Measurements from ENCODE around the gene NSD2. TPM values are rescaled to one million over a fixed set of nuclear protein-coding genes. Genes with fewer than 3 reads are reported as not detected.
"Not testable (repeated sequence)": the region's sequence is repeated elsewhere in the genome, so short reads cannot be mapped to it uniquely, and the experiment has no call there.

Gene NSD2
- 45.9 TPM for total RNA-seq

DNA sequence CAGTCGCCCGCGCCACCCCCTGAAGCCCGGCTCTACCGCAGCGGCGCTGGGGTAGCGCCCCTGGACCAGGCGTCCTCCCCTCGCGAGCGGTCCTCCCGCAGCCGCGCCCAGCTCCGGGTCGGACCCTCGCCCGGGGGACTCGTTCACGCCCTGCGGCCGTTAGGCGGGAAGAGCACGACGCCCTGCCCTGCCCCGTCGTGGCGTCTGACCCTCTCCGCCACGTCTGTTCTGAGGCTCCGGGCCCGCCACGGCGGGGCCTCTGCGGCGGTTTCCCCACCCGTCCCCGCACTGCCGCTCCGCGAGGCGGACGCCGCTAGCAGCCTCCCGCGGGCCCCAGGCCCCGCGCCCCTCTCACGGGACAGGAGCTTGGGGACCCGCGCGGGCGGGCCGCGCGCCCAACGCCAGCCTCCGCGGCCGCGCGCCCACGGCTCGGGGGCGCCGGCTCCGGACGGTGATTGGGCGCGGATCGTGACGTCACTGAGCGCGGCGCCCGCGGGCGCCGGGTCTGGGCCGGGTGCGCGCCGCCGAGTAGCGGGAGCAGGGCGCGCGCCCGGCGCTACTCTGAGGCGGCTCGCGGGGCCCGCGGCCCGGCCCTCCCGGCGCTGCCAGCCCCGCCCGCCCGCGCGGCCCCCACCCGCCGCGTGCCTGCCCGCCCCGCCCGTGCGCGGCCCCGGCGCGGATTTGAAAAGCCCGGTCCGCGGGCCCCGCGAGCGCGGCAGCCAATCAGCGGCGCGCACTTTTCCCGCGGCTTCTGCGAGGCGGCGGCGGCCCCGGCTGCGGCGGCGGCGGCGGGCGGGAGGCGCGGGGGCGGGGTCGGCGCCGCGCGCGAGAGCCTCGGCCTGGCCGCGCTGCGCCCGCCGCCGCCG lies at the start of gene NSD2:
Gene NSD2, plus strand, starts transcription at position 816 of the 866 bp plus-strand sequence. CDS start 29,262 bp downstream, outside the sequence.
- peak; percentile 91 for DNase-seq (ENCODE audit: low spot score)

- no peak for DNase-seq (ENCODE audit: low spot score)
Observed at GRCh38 chr4:1821679-1822567, 49.3 kb upstream of the NSD2 start.

- DNase-seq (ENCODE audit: low spot score): no peak
Observed at GRCh38 chr4:1822568-1823544, 48.3 kb upstream of the NSD2 start.

GRCh38 chr4:1823545-1823932 lies 47.7 kb upstream of the NSD2 start:
- DNase-seq (ENCODE audit: low spot score): no peak

- DNase-seq (ENCODE audit: low spot score): no peak
Observed at GRCh38 chr4:1824746-1825145, 46.4 kb upstream of the NSD2 start.

- DNase-seq (ENCODE audit: low spot score): no peak
Observed at GRCh38 chr4:1825326-1825725, 45.9 kb upstream of the NSD2 start.

- DNase-seq (ENCODE audit: low spot score): no peak
Observed at GRCh38 chr4:1826531-1827350, 44.5 kb upstream of the NSD2 start.

GRCh38 chr4:1830234-1830633 lies 41.0 kb upstream of the NSD2 start:
- no peak for DNase-seq (ENCODE audit: low spot score)

DNA sequence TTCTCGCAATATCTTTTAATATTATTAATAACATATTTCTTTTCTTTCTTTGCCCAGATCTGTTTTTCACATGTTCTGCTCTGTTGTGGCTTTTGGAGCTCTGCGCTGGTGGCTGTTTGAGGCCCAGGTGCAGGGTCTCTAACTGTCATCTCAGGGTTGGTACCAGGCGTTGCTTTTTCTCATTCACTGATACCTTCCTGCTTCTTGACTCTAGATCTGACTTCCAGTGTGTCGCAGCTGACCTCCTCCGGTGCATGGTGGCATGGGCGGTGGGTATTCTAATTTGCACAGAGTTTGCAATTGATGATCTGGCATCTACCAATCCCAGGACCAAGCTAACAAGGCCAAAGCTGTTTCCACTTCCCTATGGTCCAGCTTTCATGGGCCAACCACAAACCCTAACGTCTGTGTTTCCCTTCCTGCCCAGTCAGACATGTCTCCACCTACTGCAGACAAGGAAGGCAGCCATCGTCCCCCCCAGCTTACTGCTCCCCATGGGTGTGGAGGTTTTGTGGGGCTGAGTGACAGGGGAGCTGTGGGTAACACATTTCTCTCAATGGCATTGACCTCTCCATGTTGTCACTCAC lies 40.5 kb upstream of the NSD2 start:
- DNase-seq (ENCODE audit: low spot score): no peak

DNA sequence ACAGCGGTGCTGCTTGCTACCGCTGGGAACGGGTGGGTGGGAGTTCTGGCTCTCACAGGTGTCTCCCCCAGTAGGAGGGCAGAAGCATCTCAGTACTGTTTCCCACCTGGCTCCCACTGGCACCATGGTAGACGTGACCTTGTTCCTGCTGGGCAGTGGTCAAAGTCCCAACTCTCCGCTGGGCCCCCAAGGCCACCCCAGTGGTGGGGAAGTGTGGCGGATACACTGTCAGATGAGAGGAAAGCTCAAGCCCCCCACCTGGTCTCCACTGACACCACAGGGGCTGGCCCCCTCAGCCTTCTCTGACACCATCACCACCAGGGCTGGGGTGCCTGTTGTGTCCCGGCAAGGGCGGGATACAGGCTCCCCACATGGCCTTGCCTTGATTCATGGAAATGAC lies 39.9 kb upstream of the NSD2 start:
- DNase-seq (ENCODE audit: low spot score): no peak

DNA sequence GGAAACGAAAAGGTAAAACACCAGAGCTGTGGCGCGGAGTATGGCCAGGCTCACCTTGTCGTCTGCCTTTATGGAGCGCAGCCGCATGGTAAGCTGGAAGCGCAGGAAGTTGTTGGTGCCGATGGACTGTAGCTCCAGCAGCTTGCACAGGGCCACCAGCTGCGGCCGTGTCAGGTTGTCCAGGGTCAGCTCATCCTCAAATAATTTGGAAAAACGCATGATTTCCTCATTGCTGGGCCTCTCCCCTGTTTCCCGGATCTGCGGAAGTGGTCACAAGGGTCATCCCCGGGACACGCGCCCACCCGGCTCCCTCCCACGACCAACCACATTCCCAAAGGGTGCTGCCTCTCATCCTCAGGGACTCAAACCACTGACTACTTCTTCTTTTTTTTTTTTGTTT lies 38.5 kb upstream of the NSD2 start:
- DNase-seq (ENCODE audit: low spot score): no peak

DNA sequence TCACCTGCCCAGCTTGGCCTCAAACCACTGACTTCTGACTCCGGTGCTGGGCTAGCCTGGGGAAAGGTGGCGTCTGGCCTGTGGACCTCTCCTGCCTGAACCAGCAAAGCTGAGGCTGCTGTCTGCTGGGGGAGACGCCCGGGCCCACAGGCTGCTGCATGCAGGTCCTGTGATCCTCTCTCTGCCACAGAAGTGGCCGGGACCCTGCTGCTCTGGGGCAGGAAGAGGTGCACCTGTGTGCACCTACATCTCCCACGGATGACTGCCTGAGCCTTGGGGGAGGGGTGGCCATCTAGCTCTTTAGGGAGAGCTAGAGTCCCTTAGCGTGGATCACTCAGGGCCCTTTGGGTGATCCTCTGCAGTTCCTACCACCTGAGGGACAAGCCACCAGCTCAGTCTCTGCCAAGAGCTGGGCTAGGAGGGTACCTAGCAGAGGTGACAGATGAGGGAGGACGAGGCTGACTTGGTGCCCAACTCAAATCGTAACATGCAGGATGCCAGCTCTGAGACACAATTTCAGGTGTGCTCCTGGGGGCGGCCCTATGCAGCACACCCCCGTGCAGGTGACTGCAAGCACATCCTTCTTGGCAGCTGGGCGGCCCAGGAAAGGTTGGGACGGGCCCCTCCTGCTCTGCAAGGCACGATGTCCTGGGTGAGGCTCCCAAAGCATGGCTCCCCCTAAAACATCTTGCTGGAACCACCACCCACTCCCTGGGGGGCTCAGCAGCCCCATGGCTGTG lies 37.7 kb upstream of the NSD2 start:
- no peak for DNase-seq (ENCODE audit: low spot score)

- DNase-seq (ENCODE audit: low spot score): no peak
Observed at GRCh38 chr4:1834047-1834775, 37.0 kb upstream of the NSD2 start.

DNA sequence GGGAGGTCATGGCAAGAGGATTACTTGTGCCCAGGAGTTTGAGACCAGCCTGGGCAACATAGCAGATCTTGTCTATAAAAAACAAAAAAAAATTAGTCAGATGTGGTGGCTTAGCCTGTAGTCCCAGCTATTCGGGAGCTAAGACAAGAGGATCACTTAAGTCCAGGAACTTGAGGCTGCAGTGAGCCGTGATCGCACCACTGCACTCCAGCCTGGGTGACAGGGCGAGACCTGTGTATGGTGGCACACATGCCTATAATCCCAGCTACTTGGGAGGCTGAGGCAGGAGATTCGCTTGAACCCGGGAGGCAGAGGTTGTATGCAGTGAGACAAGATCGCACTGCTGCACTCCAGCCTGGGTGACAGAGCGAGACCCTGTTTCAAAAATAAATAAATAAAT lies 35.4 kb upstream of the NSD2 start:
- DNase-seq (ENCODE audit: low spot score): not testable (repeated sequence)

GRCh38 chr4:1836650-1837049 lies 34.5 kb upstream of the NSD2 start:
- DNase-seq (ENCODE audit: low spot score): no peak

- no peak for DNase-seq (ENCODE audit: low spot score)
Observed at GRCh38 chr4:1837069-1837468, 34.1 kb upstream of the NSD2 start.

DNA sequence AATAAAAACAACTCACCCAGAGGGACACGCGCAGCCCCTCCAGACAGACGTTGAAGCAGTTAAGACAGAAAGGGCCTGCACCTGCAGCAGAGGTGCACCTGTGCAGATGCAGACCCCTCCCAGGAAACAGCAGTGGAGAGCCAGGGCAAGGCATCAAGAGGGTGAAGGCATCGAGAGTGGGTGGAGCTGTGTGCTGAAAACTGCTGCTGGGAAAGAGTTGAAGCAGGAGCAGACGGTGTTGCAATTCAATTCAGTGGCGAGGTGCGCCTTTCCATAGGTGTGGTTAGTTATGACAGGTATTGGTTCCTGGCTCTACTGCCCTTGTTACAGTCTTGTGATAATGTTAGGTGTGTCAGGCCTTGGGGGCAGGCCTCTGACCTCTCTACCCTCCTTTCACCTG lies 31.9 kb upstream of the NSD2 start:
- DNase-seq (ENCODE audit: low spot score): no peak

DNA sequence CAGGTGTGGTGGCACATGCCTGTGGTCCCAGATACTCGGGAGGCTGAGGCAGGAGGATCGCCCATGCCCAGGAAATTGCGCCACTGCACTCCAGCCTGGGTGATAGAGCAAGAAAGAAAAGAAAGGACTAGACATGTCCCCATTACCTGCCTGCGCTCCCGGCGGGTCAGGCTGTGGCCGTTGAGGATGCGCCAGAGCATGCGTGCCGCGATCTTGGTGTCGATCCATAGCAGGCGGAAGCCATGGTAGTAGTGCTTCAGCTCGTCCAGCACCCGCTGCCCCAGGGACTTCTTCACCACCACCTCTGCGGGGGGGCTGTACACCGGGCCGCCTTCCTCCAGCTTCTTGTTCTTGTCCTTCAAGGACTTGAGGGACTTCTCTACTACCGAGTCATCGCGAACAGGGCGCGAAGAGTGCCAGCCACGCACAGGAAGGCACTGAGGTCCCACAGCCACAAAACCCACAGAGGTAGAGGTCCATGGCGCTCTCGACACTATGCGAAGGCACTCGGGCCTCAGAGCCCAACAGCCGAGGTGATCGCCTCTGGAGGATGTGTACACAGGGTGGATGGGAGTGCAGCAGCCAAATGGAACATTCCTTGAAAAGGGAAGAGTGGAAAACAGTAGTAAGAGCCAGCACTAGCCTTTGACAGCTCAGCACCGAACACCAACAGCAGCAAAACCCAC lies 29.8 kb upstream of the NSD2 start:
- no peak for DNase-seq (ENCODE audit: low spot score)

Data from mucosa of gallbladder (tissue), 1 donor.